Left lung (tissue), 10 donors: ENCODE measurements around the gene PTPRQ. TPM values are rescaled to one million over a fixed set of nuclear protein-coding genes. Genes with fewer than 3 reads are reported as not detected.
"Not testable (repeated sequence)": the region's sequence is repeated elsewhere in the genome, so short reads cannot be mapped to it uniquely, and the experiment has no call there.

ENCODE experiments used
- ATAC-seq: fragments of 200-7000 bp; cut with Tn5 transposase; one replicate; pipeline ENCODE4 v1.9.1; 2020; ENCODE audit warnings: moderate library complexity
- DNase-seq, 4 donors: peaks; one replicate each; pipeline ENCODE4 v3.0.0-alpha.2; 2013 to 2020
- H3K27ac ChIP-seq, 2 donors: fragments of 200-600 bp; sonication (generic) in 1 of 2; one replicate each; pipeline versions ENCODE4 v1.5.0 to v1.8.0; 2020 to 2021
- H3K27me3 ChIP-seq, 2 donors: fragments of 200-600 bp; sonication (generic) in 1 of 2; one replicate each; pipeline versions ENCODE4 v1.5.0 to v1.8.0; 2020 to 2021
- H3K36me3 ChIP-seq, 2 donors: fragments of 200-600 bp; sonication (generic) in 1 of 2; one replicate each; pipeline versions ENCODE4 v1.5.0 to v1.8.0; 2020 to 2021
- H3K4me1 ChIP-seq, 2 donors: fragments of 200-600 bp; one replicate each; pipeline ENCODE4 v1.8.0; 2021
- H3K4me3 ChIP-seq, 2 donors: fragments of 200-600 bp; sonication (generic) in 1 of 2; one replicate each; pipeline versions ENCODE4 v1.5.0 to v1.8.0; 2020 to 2021; ENCODE audit warnings: mild to moderate bottlenecking in 1 of 2
- H3K9me3 ChIP-seq, 2 donors: fragments of 200-600 bp; sonication (generic) in 1 of 2; one replicate each; pipeline versions ENCODE4 v1.5.0 to v1.8.0; 2020 to 2021
- intact Hi-C, 2 donors: fragments of 100-400 bp; cut with DNase I; formaldehyde crosslinking; loops; one replicate each; pipeline versions ENCODE4 v1.11.2 to v1.14.2; 2022
- polyA plus RNA-seq, 6 donors: library from polyadenylated mRNA; unstranded; fragments of 120-200 nt; gene quantifications; one replicate each; pipeline ENCODE4 v1.2.1, GENCODE V29; 2013; ENCODE audit not compliant: insufficient read length in 6 of 6
- total RNA-seq, 2 donors: library from RNA; stranded (reverse); fragmentation: NEBNext Ultra II Directional; extraction: Animal tissue kit (Norgen Biotek cat#: 25700); gene quantifications; one replicate each; pipeline ENCODE4 v1.2.1, GENCODE V29; 2021
- TF ChIP-seq, protein P1 (sequence below), 2 donors: fragments of 200-600 bp; sonication (generic) in 1 of 2; IDR thresholded peaks; one replicate each; pipeline versions ENCODE4 v1.5.0 to v1.8.0; 2021; ENCODE audit warnings: antibody characterized with exemption in 2 of 2
- donor health status: DM: no; HTN: yes; CAD: no.
- donor health status: DM: no; HTN: no; CAD: no.

The PTPRQ gene
- total and polyA plus RNA-seq, 8 donors, result 0.79 to 9.1 (median 3.8) TPM

DNA sequence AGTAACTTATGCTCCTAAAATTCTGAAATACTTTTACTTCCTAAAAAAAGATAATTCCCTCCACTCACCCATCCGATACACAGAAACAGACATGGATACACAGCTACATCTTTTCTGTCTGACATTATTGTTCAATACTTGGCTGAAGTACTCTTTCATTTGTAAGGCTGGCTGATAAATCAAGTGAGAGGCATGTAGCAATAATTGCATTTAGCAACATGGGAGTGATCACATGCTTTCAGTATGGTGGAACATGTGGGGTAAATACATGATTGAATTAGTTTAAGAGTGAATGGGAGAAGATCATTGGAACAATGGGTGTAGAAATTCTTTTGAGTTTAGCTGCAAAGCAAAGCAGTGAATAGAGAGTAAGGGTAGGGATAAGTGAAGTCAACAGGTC, 25.6 kb downstream of the PTPRQ start:
- H3K27ac ChIP-seq, result no peak overlapping the region
- DNase-seq (no peak), ATAC-seq (no peak)
- no peaks in the 10 kb centered on the region for H3K9me3 ChIP-seq
- no peak overlapping the region for H3K4me3 ChIP-seq
- no peaks in the 10 kb centered on the region for H3K27me3 ChIP-seq
- TF ChIP-seq, protein P1, sequence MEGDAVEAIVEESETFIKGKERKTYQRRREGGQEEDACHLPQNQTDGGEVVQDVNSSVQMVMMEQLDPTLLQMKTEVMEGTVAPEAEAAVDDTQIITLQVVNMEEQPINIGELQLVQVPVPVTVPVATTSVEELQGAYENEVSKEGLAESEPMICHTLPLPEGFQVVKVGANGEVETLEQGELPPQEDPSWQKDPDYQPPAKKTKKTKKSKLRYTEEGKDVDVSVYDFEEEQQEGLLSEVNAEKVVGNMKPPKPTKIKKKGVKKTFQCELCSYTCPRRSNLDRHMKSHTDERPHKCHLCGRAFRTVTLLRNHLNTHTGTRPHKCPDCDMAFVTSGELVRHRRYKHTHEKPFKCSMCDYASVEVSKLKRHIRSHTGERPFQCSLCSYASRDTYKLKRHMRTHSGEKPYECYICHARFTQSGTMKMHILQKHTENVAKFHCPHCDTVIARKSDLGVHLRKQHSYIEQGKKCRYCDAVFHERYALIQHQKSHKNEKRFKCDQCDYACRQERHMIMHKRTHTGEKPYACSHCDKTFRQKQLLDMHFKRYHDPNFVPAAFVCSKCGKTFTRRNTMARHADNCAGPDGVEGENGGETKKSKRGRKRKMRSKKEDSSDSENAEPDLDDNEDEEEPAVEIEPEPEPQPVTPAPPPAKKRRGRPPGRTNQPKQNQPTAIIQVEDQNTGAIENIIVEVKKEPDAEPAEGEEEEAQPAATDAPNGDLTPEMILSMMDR (IDR thresholded peaks at IDR 0.05), result no peak
- intact Hi-C loops, result no loop called here
- H3K4me1 ChIP-seq, result no peaks in the 10 kb centered on the region
- H3K36me3 ChIP-seq, result no peaks in the 10 kb centered on the region

- H3K27me3 ChIP-seq, result no peaks in the 10 kb centered on the region
- no peak for DNase-seq
- no peaks in the 10 kb centered on the region for H3K4me1 ChIP-seq
- no peak for ATAC-seq
- intact Hi-C loops, result no loop called here
- no peak overlapping the region for H3K27ac ChIP-seq
- no peak overlapping the region for H3K4me3 ChIP-seq
- TF ChIP-seq, protein P1 (IDR thresholded peaks at IDR 0.05), result no peak
- H3K36me3 ChIP-seq, result no peaks in the 10 kb centered on the region
- H3K9me3 ChIP-seq, result no peaks in the 10 kb centered on the region
Measured at GRCh38 chr12:80470403-80470802, 26.4 kb downstream of the PTPRQ start.

DNA sequence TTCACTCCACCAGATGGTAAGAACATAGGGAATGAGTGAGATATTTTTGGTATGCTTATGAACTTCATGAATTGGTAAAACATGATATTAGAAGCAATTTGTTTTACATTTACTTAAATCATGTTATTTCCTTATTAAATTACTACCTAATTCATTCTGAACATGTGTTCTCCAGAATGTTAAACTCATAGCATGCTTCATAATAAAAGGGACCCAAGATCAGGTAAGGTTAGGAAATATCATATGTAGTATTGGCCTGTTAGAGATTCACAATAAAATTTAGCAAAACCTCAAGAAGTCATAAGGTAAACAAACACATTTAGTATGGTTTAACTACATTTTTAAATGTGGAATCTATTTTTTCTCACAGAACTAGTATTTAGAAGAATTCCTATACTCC, 28.2 kb downstream of the PTPRQ start:
- no peaks in the 10 kb centered on the region for H3K9me3 ChIP-seq
- ATAC-seq, result no peak
- no peaks in the 10 kb centered on the region for H3K27me3 ChIP-seq
- H3K4me3 ChIP-seq, result no peak overlapping the region
- intact Hi-C loops, result no loop called here
- H3K27ac ChIP-seq, result no peak overlapping the region
- H3K36me3 ChIP-seq, result no peaks in the 10 kb centered on the region
- no peaks in the 10 kb centered on the region for H3K4me1 ChIP-seq
- no peak for DNase-seq
- TF ChIP-seq, protein P1 (IDR thresholded peaks at IDR 0.05), result no peak

GRCh38 chr12:80472911-80473500, 29.0 kb downstream of the PTPRQ start:
- Histone ChIP-seq H3K36me3 (no peaks in the 10 kb centered on the region), H3K27me3 (no peaks in the 10 kb centered on the region), H3K27ac (no peak overlapping the region), H3K4me3 (no peak overlapping the region), H3K9me3 (no peaks in the 10 kb centered on the region), H3K4me1 (no peaks in the 10 kb centered on the region)
- TF ChIP-seq, protein P1 (IDR thresholded peaks at IDR 0.05), result no peak
- DNase-seq (peak in 2 of 4 donors; percentile 34 to 48), ATAC-seq (peak; percentile 81)
- intact Hi-C loops, result no loop called here

DNA sequence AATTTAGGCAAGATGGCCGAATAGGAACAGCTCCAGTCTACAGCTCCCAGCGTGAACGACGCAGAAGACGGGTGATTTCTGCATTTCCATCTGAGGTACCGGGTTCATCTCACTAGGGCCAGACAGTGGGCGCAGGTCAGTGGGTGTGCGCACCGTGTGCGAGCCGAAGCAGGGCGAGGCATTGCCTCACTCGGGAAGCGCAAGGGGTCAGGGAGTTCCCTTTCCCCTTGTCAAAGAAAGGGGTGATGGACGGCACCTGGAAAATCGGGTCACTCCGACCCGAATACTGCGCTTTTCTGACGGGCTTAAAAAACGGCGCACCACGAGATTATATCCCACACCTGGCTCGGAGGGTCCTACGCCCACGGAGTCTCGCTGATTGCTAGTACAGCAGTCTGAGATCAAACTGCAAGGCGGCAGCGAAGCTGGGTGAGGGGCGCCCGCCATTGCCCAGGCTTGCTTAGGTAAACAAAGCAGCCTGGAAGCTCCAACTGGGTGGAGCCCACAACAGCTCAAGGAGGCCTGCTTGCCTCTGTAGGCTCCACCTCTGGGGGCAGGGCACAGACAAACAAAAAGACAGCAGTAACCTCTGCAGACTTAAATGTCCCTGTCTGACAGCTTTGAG, 33.6 kb downstream of the PTPRQ start:
- H3K9me3 ChIP-seq, H3K27ac ChIP-seq, H3K36me3 ChIP-seq, H3K27me3 ChIP-seq, intact Hi-C loops, H3K4me1 ChIP-seq, ATAC-seq, H3K4me3 ChIP-seq: not testable (repeated sequence)
- peak in 1 of 4 donors; percentile 41 for DNase-seq

DNA sequence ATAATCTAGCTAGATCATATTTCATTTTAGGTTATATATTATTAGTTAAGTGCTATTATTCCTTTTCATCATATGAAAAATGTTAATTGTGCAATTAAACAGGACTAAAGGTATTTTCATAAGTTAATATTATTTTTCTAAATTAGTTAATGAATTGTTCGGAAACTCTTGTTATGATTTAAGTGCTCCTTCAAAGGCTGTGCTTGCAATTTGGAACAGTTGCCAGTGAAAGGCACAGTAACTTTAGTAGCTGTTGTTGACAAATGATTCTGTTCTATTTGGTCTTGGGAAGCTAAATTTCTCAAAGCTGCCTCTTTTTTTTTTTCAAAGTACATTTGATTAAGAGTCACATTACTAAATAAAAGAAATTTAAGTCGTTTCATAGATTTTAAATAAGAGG, 40.7 kb downstream of the PTPRQ start:
- Histone ChIP-seq H3K27me3 (no peaks in the 10 kb centered on the region), H3K4me3 (no peak overlapping the region), H3K36me3 (no peaks in the 10 kb centered on the region), H3K9me3 (peaks cover 0 to 7% of the 10 kb centered on the region in 2 donors), H3K27ac (no peak overlapping the region), H3K4me1 (no peaks in the 10 kb centered on the region)
- DNase-seq (peak in 1 of 4 donors; percentile 14), ATAC-seq (peak; percentile 53)
- TF ChIP-seq, protein P1 (IDR thresholded peaks at IDR 0.05), result no peak
- intact Hi-C loops, result no loop called here
